Astrocyte (in vitro differentiated cells and primary cell): ENCODE measurements around the gene VRK1. TPM values are rescaled to one million over a fixed set of nuclear protein-coding genes. Genes with fewer than 3 reads are reported as not detected.

ENCODE experiments used
- DNase-seq: peaks from one replicate; pipeline ENCODE4 v3.0.0-alpha.2; 2010; ENCODE audit warnings: low read depth
- FAIRE-seq: peaks from 2 replicates; lab custom pipeline; 2011; peaks lifted over from hg19 to GRCh38; lab: Jason Lieb, UNC
- H2AFZ ChIP-seq: 2 replicates; pipeline ENCODE4 v1.6.0; 2012; ENCODE audit warnings: low read depth, low read length, inconsistent platforms
- H3K27ac ChIP-seq: 2 replicates; pipeline ENCODE4 v1.5.1; 2011; ENCODE audit warnings: low read depth, low read length, inconsistent platforms
- H3K27me3 ChIP-seq: 2 replicates; pipeline ENCODE4 v1.6.0; 2011; ENCODE audit warnings: low read length, inconsistent platforms; ENCODE audit not compliant: insufficient read depth
- H3K36me3 ChIP-seq: 2 replicates; pipeline ENCODE4 v1.5.1; 2011; ENCODE audit warnings: low read length, inconsistent platforms; ENCODE audit not compliant: insufficient read depth
- H3K4me1 ChIP-seq: 2 replicates; pipeline ENCODE4 v1.5.1; 2011; ENCODE audit warnings: low read length, inconsistent platforms; ENCODE audit not compliant: insufficient read depth
- H3K4me2 ChIP-seq: 2 replicates; pipeline ENCODE4 v1.6.0; 2012; ENCODE audit warnings: low read length, inconsistent platforms
- H3K4me3 ChIP-seq: 2 replicates; pipeline ENCODE4 v1.5.1; 2011; ENCODE audit warnings: low read depth, mild to moderate bottlenecking, low read length, inconsistent platforms; ENCODE audit not compliant: insufficient read depth
- H3K79me2 ChIP-seq: 2 replicates; pipeline ENCODE4 v1.6.0; 2012; ENCODE audit warnings: mild to moderate bottlenecking, low read length, inconsistent platforms; ENCODE audit not compliant: insufficient read depth
- H3K9ac ChIP-seq: 2 replicates; pipeline ENCODE4 v1.6.0; 2012; ENCODE audit warnings: mild to moderate bottlenecking, low read length, inconsistent platforms
- H3K9me3 ChIP-seq: 2 replicates; pipeline ENCODE4 v1.5.1; 2012; ENCODE audit warnings: low read depth, mild to moderate bottlenecking, low read length, inconsistent platforms; ENCODE audit not compliant: insufficient read depth
- H4K20me1 ChIP-seq: 2 replicates; pipeline ENCODE4 v1.6.0; 2012; ENCODE audit warnings: low read length, inconsistent platforms; ENCODE audit not compliant: insufficient read depth
- H3K27ac Mint-ChIP-seq: one replicate; pipeline ENCODE4 v1.8.0; 2021; ENCODE audit warnings: mild to moderate bottlenecking, mixed read lengths; ENCODE audit not compliant: unreplicated experiment
- H3K27me3 Mint-ChIP-seq: one replicate; pipeline ENCODE4 v1.8.0; 2021; ENCODE audit warnings: low read depth, mixed read lengths; ENCODE audit not compliant: unreplicated experiment
- H3K36me3 Mint-ChIP-seq: one replicate; pipeline ENCODE4 v1.8.0; 2021; ENCODE audit warnings: low read depth, mixed read lengths; ENCODE audit not compliant: unreplicated experiment
- H3K4me1 Mint-ChIP-seq: one replicate; pipeline ENCODE4 v1.8.0; 2021; ENCODE audit warnings: low read depth, mixed read lengths; ENCODE audit not compliant: unreplicated experiment
- H3K4me3 Mint-ChIP-seq: one replicate; pipeline ENCODE4 v1.8.0; 2021; ENCODE audit warnings: mild to moderate bottlenecking, moderate library complexity, mixed read lengths; ENCODE audit not compliant: unreplicated experiment
- H3K9me3 Mint-ChIP-seq: one replicate; pipeline ENCODE4 v1.8.0; 2021; ENCODE audit warnings: mild to moderate bottlenecking, mixed read lengths; ENCODE audit not compliant: unreplicated experiment
- EZH2 ChIP-seq: IDR thresholded peaks from 2 replicates; pipeline ENCODE4 v1.6.1; 2012; ENCODE audit warnings: mild to moderate bottlenecking, low read length, inconsistent platforms; ENCODE audit not compliant: insufficient read depth
- total RNA-seq: library from RNA; stranded (reverse); gene quantifications from 2 replicates; pipeline ENCODE4 v1.2.1, GENCODE V29; 2021
- TF ChIP-seq, protein P1 (sequence below): IDR thresholded peaks from 2 replicates; pipeline ENCODE4 v1.5.1; 2011; ENCODE audit warnings: low read depth, mild to moderate bottlenecking, inconsistent platforms, low read length, moderate library complexity; ENCODE audit not compliant: insufficient read depth

VRK1 gene
- total RNA-seq, 1 donor from 2014 or later, result 11.6 TPM

- Histone ChIP-seq H3K79me2 (peaks cover 5% of the 10 kb centered on the region), H2AFZ (no peak overlapping the region), H3K36me3 (peaks cover 9% of the 10 kb centered on the region), H3K4me3 (no peak overlapping the region), H3K27me3 (no peaks in the 10 kb centered on the region), H3K9ac (no peak overlapping the region), H3K4me2 (no peak overlapping the region), H3K27ac (no peak overlapping the region), H3K4me1 (no peaks in the 10 kb centered on the region), H3K9me3 (no peaks in the 10 kb centered on the region), H4K20me1 (no peaks in the 10 kb centered on the region)
- no peaks in the 10 kb centered on the region for H3K36me3 Mint-ChIP-seq
- no peak overlapping the region for H3K4me3 Mint-ChIP-seq
- H3K27ac Mint-ChIP-seq, result no peak overlapping the region
- FAIRE-seq (no peak), DNase-seq (no peak)
- no peaks in the 10 kb centered on the region for H3K9me3 Mint-ChIP-seq
- TF ChIP-seq EZH2, result no peak
- TF ChIP-seq, protein P1, sequence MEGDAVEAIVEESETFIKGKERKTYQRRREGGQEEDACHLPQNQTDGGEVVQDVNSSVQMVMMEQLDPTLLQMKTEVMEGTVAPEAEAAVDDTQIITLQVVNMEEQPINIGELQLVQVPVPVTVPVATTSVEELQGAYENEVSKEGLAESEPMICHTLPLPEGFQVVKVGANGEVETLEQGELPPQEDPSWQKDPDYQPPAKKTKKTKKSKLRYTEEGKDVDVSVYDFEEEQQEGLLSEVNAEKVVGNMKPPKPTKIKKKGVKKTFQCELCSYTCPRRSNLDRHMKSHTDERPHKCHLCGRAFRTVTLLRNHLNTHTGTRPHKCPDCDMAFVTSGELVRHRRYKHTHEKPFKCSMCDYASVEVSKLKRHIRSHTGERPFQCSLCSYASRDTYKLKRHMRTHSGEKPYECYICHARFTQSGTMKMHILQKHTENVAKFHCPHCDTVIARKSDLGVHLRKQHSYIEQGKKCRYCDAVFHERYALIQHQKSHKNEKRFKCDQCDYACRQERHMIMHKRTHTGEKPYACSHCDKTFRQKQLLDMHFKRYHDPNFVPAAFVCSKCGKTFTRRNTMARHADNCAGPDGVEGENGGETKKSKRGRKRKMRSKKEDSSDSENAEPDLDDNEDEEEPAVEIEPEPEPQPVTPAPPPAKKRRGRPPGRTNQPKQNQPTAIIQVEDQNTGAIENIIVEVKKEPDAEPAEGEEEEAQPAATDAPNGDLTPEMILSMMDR, result no peak
- H3K27me3 Mint-ChIP-seq, result no peaks in the 10 kb centered on the region
- H3K4me1 Mint-ChIP-seq, result no peaks in the 10 kb centered on the region
Observed at GRCh38 chr14:96844857-96845570, 47.8 kb downstream of the VRK1 start.

- H3K79me2 ChIP-seq, result peaks cover 2% of the 10 kb centered on the region
- FAIRE-seq, result no peak
- no peak overlapping the region for H2AFZ ChIP-seq
- no peak overlapping the region for H3K4me2 ChIP-seq
- H4K20me1 ChIP-seq, result no peaks in the 10 kb centered on the region
- no peaks in the 10 kb centered on the region for H3K36me3 Mint-ChIP-seq
- no peak overlapping the region for H3K4me3 ChIP-seq
- no peaks in the 10 kb centered on the region for H3K9me3 ChIP-seq
- no peaks in the 10 kb centered on the region for H3K27me3 ChIP-seq
- no peak overlapping the region for H3K27ac ChIP-seq
- H3K27me3 Mint-ChIP-seq, result no peaks in the 10 kb centered on the region
- H3K4me1 ChIP-seq, result no peaks in the 10 kb centered on the region
- no peaks in the 10 kb centered on the region for H3K4me1 Mint-ChIP-seq
- peaks cover 9% of the 10 kb centered on the region for H3K36me3 ChIP-seq
- no peaks in the 10 kb centered on the region for H3K9me3 Mint-ChIP-seq
- H3K27ac Mint-ChIP-seq, result no peak overlapping the region
- H3K9ac ChIP-seq, result no peak overlapping the region
- DNase-seq, result no peak
- no peak overlapping the region for H3K4me3 Mint-ChIP-seq
- TF ChIP-seq EZH2, result no peak
- TF ChIP-seq, protein P1, result no peak
Observed at GRCh38 chr14:96847451-96847850, 50.3 kb downstream of the VRK1 start.

- DNase-seq, result no peak
- TF ChIP-seq, protein P1, result no peak
- TF ChIP-seq EZH2, result no peak
- H2AFZ ChIP-seq, result no peak overlapping the region
- Mint-ChIP-seq H3K4me3 (no peak overlapping the region), H3K36me3 (no peaks in the 10 kb centered on the region), H3K4me1 (no peaks in the 10 kb centered on the region), H3K27ac (no peak overlapping the region), H3K27me3 (no peaks in the 10 kb centered on the region), H3K9me3 (no peaks in the 10 kb centered on the region)
- no peak overlapping the region for H3K27ac ChIP-seq
- H3K4me1 ChIP-seq, result no peaks in the 10 kb centered on the region
- no peaks in the 10 kb centered on the region for H3K9me3 ChIP-seq
- H3K4me3 ChIP-seq, result no peak overlapping the region
- no peaks in the 10 kb centered on the region for H3K27me3 ChIP-seq
- H3K4me2 ChIP-seq, result no peak overlapping the region
- no peaks in the 10 kb centered on the region for H4K20me1 ChIP-seq
- H3K9ac ChIP-seq, result no peak overlapping the region
- no peak for FAIRE-seq
- peaks cover 9% of the 10 kb centered on the region for H3K36me3 ChIP-seq
- H3K79me2 ChIP-seq, result peaks cover 2% of the 10 kb centered on the region
Observed at GRCh38 chr14:96848011-96848410, 50.8 kb downstream of the VRK1 start.
